Gastrocnemius medialis (tissue), 4 donors: ENCODE measurements around the gene DEK.

Experiments used
- POLR2A ChIP-seq, 2 donors: fragments of 450-650 bp; IDR thresholded peaks; one replicate each; pipeline ENCODE4 v1.6.1; 2017; ENCODE audit warnings: antibody characterized with exemption in 2 of 2, mild to moderate bottlenecking in 2 of 2, moderate library complexity in 2 of 2
- TF ChIP-seq, protein P1 (sequence below), 5 experiments: fragments of 450-650 bp in 3 of 5; fragments of 200-600 bp in 2 of 5; sonication (generic) in 2 of 5; IDR thresholded peaks in 4 of 5; conservative IDR thresholded peaks in 1 of 5; 1 replicate in 4 of 5; 2 replicates in 1 of 5; pipeline ENCODE4 v1.5.1; 2016 to 2019; ENCODE audit warnings: antibody characterized with exemption in 5 of 5, mild to moderate bottlenecking in 3 of 5, moderate library complexity in 3 of 5

DNA sequence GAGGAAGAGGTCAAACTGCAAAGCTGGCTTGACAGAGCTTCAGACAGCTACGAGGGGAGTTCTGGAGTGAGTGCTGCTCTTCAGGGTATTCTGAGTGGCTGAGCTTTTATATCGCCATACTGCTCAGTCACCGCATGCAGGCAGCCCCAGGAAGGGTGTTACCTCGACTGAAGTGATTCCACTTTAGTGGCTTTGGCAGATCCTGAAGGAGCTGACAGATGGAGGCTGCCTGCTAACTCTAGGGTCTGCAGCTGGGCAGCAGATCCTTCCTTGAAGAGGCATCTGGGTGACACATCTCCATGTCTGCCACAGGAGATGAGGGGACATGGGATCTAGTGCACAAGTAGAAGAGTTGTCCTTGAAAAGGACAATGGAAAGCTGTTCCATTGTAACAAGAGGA is 3.7 kb upstream of the DEK start:
- TF ChIP-seq, protein P1, sequence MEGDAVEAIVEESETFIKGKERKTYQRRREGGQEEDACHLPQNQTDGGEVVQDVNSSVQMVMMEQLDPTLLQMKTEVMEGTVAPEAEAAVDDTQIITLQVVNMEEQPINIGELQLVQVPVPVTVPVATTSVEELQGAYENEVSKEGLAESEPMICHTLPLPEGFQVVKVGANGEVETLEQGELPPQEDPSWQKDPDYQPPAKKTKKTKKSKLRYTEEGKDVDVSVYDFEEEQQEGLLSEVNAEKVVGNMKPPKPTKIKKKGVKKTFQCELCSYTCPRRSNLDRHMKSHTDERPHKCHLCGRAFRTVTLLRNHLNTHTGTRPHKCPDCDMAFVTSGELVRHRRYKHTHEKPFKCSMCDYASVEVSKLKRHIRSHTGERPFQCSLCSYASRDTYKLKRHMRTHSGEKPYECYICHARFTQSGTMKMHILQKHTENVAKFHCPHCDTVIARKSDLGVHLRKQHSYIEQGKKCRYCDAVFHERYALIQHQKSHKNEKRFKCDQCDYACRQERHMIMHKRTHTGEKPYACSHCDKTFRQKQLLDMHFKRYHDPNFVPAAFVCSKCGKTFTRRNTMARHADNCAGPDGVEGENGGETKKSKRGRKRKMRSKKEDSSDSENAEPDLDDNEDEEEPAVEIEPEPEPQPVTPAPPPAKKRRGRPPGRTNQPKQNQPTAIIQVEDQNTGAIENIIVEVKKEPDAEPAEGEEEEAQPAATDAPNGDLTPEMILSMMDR (IDR thresholded peaks at IDR 0.05 in 4 of 5, conservative IDR thresholded peaks at IDR 0.05 in 1 of 5) = no peak
- TF ChIP-seq POLR2A (IDR thresholded peaks at IDR 0.05) = no peak
